ENCODE data around the gene TMEM204. TPM values are rescaled to one million over a fixed set of nuclear protein-coding genes. Genes with fewer than 3 reads are reported as not detected.

Gene TMEM204
- polyA plus RNA-seq, 12 donors = 8.7 to 15.9 (median 12.8) TPM; not detected in 1

- no peak for DNase-seq
Observed at GRCh38 chr16:1514507-1514906, 19.0 kb upstream of the TMEM204 start.

GRCh38 chr16:1518626-1519135 is 14.8 kb upstream of the TMEM204 start:
- no peak for DNase-seq

GRCh38 chr16:1519831-1520230 is 13.6 kb upstream of the TMEM204 start:
- no peak for DNase-seq

GRCh38 chr16:1520461-1520860 is 13.0 kb upstream of the TMEM204 start:
- no peak for DNase-seq

- DNase-seq = no peak
Observed at GRCh38 chr16:1523581-1524245, 9.8 kb upstream of the TMEM204 start.

GRCh38 chr16:1524366-1524765 is 9.1 kb upstream of the TMEM204 start:
- no peak for DNase-seq

GRCh38 chr16:1525871-1526607 is 7.4 kb upstream of the TMEM204 start:
- DNase-seq = no peak

GRCh38 chr16:1526608-1527555 is 6.6 kb upstream of the TMEM204 start:
- DNase-seq = no peak

- no peak for DNase-seq
Observed at GRCh38 chr16:1527836-1528811, 5.3 kb upstream of the TMEM204 start.

GRCh38 chr16:1528921-1529537 is 4.4 kb upstream of the TMEM204 start:
- DNase-seq = no peak

- no peak for DNase-seq
Observed at GRCh38 chr16:1530349-1530882, 3.0 kb upstream of the TMEM204 start.

GRCh38 chr16:1530883-1531637 is 2.4 kb upstream of the TMEM204 start:
- DNase-seq = peak; percentile 67

- DNase-seq = no peak
Observed at GRCh38 chr16:1531638-1531910, 1.9 kb upstream of the TMEM204 start.

GRCh38 chr16:1532081-1532760 is 1.2 kb upstream of the TMEM204 start:
- no peak for DNase-seq

- no peak for DNase-seq
Observed at GRCh38 chr16:1532771-1533170, 695 bp upstream of the TMEM204 start.

- DNase-seq = no peak
Observed at GRCh38 chr16:1534021-1535020, 855 bp downstream of the TMEM204 start.

- DNase-seq = no peak
Observed at GRCh38 chr16:1535391-1536291, 2.2 kb downstream of the TMEM204 start.
